HG02678 (cell line): ENCODE measurements around the gene CCZ1B.
"Not testable (repeated sequence)": the region's sequence is repeated elsewhere in the genome, so short reads cannot be mapped to it uniquely, and the experiment has no call there.

Experiments used
- ATAC-seq: cut with Tn5 transposase; IDR thresholded peaks from one replicate; pipeline ENCODE4 v1.9.1; 2021; ENCODE audit warnings: mild to moderate bottlenecking, moderate library complexity; ENCODE audit not compliant: unreplicated experiment

Gene CCZ1B

DNA sequence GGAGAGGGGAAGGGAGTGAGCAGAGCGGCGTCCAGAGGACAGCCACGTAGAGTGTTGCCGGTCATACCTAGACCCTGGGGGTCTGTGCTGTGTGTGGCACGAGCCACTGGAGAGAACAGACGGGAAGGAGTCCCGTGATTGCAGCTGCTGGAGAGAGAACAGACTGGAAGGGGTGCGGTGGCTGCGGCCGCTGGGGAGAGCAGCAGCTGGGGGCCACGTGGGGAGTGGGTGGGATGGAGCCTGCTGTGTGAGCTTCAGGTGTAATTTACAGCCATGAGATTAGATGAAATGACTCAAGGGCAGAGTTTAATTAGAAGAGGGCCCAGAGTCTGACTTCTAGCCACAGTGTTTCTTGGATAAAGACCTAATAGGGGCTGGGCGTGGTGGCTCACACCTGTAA is 76.7 kb downstream of the CCZ1B start:
- ATAC-seq, result not testable (repeated sequence)
